Retinal pigment epithelial cell (primary cell): ENCODE data around the gene PLA2G4F.

Source experiments
- DNase-seq: peaks from one replicate; pipeline ENCODE4 v3.0.0-alpha.2; 2010; ENCODE audit warnings: low read depth
- H3K4me3 ChIP-seq: 2 replicates; pipeline ENCODE4 v1.5.1; 2011; ENCODE audit warnings: mild to moderate bottlenecking, low read length, control low read depth, moderate library complexity
- TF ChIP-seq, protein P1 (sequence below): conservative IDR thresholded peaks from 2 replicates; pipeline ENCODE4 v1.5.1; 2011; ENCODE audit warnings: low read depth, low read length, control low read depth, inconsistent platforms

PLA2G4F gene

DNA sequence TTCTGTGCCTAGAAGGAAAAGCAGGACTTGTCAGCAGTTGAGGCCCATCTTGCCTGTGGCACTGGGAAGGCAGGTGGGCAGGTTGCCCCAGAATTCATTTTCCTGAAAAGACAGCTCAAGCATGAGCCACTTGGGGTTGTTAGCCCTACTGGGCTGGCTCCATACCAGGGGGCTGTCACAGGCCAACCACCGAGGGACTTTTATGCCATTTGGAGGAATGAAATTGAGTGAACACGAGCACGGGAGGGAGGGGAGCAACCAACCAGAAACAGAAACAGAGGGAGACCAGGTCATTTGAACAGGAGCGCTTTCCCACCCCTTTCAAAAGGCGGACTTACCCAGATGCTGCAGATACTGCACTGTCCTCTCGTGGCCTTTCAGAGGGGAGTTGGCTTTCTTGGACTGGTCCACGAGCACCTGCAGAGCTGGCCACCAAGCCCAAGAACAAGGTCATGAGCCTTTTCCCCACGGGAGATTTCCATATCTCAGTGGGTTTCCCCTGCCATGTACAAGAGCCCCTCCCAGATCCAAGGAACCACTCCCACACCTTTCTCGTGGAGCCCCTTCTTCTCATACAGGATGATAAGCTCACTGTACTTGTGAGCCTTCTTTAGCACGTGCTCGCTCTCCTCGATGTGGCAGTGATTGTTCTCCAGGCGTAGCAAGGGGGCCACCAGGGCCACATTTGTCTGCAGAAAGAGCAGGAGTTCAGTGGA lies 9.9 kb upstream of the PLA2G4F start:
- no peak for DNase-seq

DNA sequence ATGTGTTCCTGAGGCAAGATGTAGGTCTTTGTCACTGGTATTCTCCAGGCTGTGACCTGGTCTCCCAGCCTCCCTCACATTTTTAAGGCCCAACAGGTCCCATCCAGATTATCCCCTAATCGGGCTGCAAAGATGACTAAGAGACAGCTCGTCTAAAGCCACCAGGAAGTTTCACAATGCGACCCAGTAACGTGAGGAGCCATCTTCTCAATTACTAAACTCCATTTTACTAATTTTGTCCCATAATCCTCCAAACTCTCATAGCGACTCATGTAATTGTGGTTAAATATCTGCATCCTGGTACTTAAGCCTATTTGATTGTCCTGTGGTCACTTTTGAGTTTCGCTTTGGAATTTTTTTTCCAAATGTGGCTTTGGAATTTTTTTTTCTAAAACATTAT lies 8.7 kb upstream of the PLA2G4F start:
- TF ChIP-seq, protein P1, sequence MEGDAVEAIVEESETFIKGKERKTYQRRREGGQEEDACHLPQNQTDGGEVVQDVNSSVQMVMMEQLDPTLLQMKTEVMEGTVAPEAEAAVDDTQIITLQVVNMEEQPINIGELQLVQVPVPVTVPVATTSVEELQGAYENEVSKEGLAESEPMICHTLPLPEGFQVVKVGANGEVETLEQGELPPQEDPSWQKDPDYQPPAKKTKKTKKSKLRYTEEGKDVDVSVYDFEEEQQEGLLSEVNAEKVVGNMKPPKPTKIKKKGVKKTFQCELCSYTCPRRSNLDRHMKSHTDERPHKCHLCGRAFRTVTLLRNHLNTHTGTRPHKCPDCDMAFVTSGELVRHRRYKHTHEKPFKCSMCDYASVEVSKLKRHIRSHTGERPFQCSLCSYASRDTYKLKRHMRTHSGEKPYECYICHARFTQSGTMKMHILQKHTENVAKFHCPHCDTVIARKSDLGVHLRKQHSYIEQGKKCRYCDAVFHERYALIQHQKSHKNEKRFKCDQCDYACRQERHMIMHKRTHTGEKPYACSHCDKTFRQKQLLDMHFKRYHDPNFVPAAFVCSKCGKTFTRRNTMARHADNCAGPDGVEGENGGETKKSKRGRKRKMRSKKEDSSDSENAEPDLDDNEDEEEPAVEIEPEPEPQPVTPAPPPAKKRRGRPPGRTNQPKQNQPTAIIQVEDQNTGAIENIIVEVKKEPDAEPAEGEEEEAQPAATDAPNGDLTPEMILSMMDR: no peak
- DNase-seq: no peak
- no peak overlapping the region for H3K4me3 ChIP-seq

More for the DNA sequence above, 9.9 kb upstream of the PLA2G4F start:
- no peak overlapping the region for H3K4me3 ChIP-seq
- TF ChIP-seq, protein P1: no peak

DNA sequence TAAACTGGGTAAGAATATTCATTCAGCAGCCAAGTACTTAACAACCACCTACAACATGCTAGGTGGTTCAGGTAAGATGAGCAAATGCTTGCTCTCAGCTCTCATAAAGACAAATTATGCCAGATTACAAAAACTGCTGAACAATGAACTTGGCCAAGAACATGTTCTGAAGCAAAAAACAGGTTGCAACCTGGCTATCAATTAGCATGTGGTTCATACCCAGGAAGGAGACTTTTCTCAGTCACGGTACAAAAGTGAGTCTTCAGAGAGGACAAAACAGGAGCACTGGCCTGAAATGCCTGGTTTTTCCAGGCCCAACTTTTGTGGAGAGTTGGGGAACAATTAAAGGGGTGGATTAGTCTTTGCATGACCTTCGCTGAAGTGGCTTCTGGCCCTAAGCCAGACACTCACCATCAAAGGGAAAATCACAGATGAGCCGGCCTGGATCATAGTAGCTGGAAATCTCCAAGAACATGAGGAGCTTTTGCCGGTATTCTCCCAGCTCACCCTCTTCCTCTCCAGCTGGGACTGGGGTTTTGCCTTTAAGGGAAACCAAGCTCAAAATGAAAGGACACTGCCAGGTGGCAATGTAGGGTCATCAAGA lies 7.6 kb upstream of the PLA2G4F start:
- no peak overlapping the region for H3K4me3 ChIP-seq
- TF ChIP-seq, protein P1: no peak
- no peak for DNase-seq

DNA sequence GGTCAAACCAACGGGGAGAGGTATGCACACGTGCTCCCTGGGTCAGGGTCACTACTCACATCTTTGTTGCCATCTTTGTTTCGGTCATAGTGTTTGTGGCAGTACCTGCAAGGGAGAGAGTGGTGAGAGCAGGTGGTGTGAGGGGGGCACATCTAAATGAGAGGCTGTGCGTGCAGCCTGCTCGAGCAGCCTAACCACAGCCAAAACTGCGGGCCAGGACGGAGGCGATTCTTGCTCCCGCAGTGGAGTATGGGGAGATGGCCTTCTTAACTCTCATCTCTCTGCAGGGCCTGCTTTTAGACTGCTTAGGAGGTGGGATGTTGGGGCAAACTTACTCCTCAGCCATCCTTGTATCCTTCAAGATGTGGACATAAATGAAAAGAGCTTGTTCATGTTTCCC lies 6.9 kb upstream of the PLA2G4F start:
- no peak for DNase-seq
- H3K4me3 ChIP-seq: no peak overlapping the region
- TF ChIP-seq, protein P1: no peak

DNA sequence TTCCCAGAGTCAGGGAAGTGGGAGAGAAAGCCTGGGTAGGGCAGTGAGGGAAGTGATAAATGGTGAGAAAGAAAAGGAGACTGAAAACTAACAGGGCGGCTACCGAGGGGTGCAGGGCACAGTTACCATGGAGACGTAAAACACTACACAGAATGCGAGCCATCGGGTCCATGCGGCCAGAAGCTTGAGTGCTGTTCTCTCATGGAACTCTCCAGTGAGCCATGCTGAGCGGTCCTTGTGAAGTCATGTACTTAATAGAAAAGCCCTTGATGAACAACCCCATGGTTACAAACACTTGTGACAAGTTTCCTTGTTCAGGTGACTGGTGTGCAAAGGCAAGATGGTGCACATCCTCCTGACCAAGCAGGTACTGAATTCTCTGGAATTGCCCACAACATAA lies 3.7 kb upstream of the PLA2G4F start:
- no peak overlapping the region for H3K4me3 ChIP-seq
- no peak for DNase-seq
- TF ChIP-seq, protein P1: no peak

DNA sequence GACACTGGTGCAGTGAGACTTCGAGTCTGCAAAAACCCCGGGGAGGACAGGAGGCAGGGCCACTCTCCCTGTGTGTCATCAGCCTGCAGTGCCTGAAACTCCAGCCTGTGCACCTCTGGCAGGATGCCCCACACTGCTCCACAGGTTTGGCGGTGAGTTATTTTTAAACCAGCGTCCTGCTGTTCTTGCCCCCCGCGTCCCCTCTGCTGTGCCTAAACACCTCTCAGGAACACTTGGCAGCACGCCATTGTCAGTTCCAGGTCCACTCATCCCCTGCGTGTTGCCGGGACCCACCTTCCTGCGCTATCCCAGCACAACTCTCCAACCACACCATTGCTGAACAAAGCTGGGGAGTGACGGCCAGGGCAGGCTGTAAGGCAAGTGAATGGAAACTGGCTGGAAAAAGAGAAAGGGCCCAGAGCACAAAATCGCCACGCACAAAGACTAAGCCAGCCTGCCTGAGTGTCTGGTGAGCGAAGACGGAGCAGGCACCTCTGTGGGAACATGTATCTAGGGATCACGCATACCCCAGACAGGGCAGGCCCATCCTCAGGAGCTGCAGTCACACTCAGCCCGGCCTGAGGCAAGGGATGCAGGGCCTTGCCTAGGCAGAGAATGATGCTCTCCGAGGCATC lies 3.1 kb upstream of the PLA2G4F start:
- H3K4me3 ChIP-seq: no peak overlapping the region
- TF ChIP-seq, protein P1: no peak
- DNase-seq: no peak
